Loucy (cell line): Measurements from ENCODE around the gene ADORA2A.

Experiments
- H2AFZ ChIP-seq: fragments of 200-600 bp; sonication (generic); 2 replicates; pipeline ENCODE4 v1.6.0; 2016; ENCODE audit warnings: antibody characterized with exemption, mild to moderate bottlenecking, low read length, moderate library complexity
- H3F3A ChIP-seq: fragments of 200-600 bp; 2 replicates; pipeline ENCODE4 v1.6.0; 2016; ENCODE audit warnings: antibody characterized with exemption, low read depth, mild to moderate bottlenecking
- H3K27me3 ChIP-seq: fragments of 200-600 bp; sonication (generic); 2 replicates; pipeline ENCODE4 v1.6.1; 2014; ENCODE audit warnings: low read length, mild to moderate bottlenecking; ENCODE audit not compliant: insufficient read depth, poor library complexity, severe bottlenecking
- H3K36me3 ChIP-seq: fragments of 200-600 bp; sonication (generic); 2 replicates; pipeline ENCODE4 v1.6.1; 2016; ENCODE audit warnings: low read length; ENCODE audit not compliant: insufficient read depth
- H3K4me1 ChIP-seq: fragments of 200-600 bp; sonication (generic); 2 replicates; pipeline ENCODE4 v1.5.1; 2014; ENCODE audit warnings: low read length, mild to moderate bottlenecking; ENCODE audit not compliant: insufficient read depth, poor library complexity, severe bottlenecking
- H3K4me2 ChIP-seq: fragments of 200-600 bp; sonication (generic); 2 replicates; pipeline ENCODE4 v1.6.0; 2014; ENCODE audit warnings: antibody characterized with exemption, low read length, low read depth, mild to moderate bottlenecking; ENCODE audit not compliant: poor library complexity, severe bottlenecking
- H3K4me3 ChIP-seq: fragments of 200-600 bp; sonication (generic); 2 replicates; pipeline ENCODE4 v1.5.1; 2014; ENCODE audit warnings: low read length, mild to moderate bottlenecking, mixed read lengths; ENCODE audit not compliant: poor library complexity, severe bottlenecking
- H3K79me2 ChIP-seq: fragments of 200-600 bp; sonication (generic); 2 replicates; pipeline ENCODE4 v1.6.1; 2014; ENCODE audit warnings: low read length; ENCODE audit not compliant: insufficient read depth
- H3K9ac ChIP-seq: fragments of 200-600 bp; sonication (generic); 2 replicates; pipeline ENCODE4 v1.6.0; 2014; ENCODE audit warnings: mild to moderate bottlenecking, low read depth, low read length, moderate library complexity; ENCODE audit not compliant: poor library complexity, severe bottlenecking
- H3K9me2 ChIP-seq: fragments of 200-600 bp; sonication (generic); replicated peaks from 2 replicates; pipeline ENCODE4 v1.6.1; 2016; ENCODE audit warnings: low read depth, low read length, mixed read lengths
- H3K9me3 ChIP-seq: fragments of 200-600 bp; sonication (generic); 2 replicates; pipeline ENCODE4 v1.6.1; 2014; ENCODE audit warnings: mild to moderate bottlenecking, antibody characterized with exemption, low read length, low read depth; ENCODE audit not compliant: insufficient read depth
- H4K20me1 ChIP-seq: fragments of 200-600 bp; sonication (generic); 2 replicates; pipeline ENCODE4 v1.6.0; 2014; ENCODE audit warnings: antibody characterized with exemption, low read length, mild to moderate bottlenecking; ENCODE audit not compliant: insufficient read depth, poor library complexity, severe bottlenecking
- EZH2phosphoT487 ChIP-seq: fragments of 200-600 bp; IDR thresholded peaks from 2 replicates; pipeline ENCODE4 v1.6.1; 2018; ENCODE audit warnings: antibody characterized with exemption, mild to moderate bottlenecking, moderate library complexity, borderline replicate concordance
- TF ChIP-seq, protein P1 (sequence below): fragments of 200-600 bp; sonication (generic); conservative IDR thresholded peaks from 2 replicates; pipeline ENCODE4 v1.5.1; 2014; ENCODE audit warnings: mild to moderate bottlenecking, antibody characterized with exemption, low read length

The ADORA2A gene

DNA sequence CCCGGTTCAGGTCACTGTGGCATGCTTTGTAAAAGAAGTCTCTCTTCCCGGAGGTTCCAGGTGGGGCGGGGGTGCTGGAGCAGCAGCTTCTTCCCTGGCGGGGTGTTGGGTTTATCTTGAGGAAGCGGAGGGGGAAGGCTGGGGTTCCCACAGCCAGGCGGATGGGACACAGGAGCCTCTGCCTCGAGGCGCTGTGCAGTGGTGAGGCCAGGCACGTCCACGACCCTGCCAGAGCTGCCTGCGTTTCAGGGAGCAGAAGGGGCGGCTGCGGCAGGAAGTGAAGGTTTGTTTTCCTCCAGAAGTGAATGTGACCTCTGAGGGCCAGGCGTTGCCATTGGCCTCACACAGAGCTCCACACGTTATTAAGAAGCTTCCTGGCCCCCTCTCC lies 20.1 kb upstream of the ADORA2A start:
- no peaks in the 10 kb centered on the region for H3F3A ChIP-seq
- no peaks in the 10 kb centered on the region for H4K20me1 ChIP-seq
- TF ChIP-seq, protein P1, sequence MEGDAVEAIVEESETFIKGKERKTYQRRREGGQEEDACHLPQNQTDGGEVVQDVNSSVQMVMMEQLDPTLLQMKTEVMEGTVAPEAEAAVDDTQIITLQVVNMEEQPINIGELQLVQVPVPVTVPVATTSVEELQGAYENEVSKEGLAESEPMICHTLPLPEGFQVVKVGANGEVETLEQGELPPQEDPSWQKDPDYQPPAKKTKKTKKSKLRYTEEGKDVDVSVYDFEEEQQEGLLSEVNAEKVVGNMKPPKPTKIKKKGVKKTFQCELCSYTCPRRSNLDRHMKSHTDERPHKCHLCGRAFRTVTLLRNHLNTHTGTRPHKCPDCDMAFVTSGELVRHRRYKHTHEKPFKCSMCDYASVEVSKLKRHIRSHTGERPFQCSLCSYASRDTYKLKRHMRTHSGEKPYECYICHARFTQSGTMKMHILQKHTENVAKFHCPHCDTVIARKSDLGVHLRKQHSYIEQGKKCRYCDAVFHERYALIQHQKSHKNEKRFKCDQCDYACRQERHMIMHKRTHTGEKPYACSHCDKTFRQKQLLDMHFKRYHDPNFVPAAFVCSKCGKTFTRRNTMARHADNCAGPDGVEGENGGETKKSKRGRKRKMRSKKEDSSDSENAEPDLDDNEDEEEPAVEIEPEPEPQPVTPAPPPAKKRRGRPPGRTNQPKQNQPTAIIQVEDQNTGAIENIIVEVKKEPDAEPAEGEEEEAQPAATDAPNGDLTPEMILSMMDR = no peak
- TF ChIP-seq EZH2phosphoT487 = no peak
- peaks cover 39% of the 10 kb centered on the region; the same call in 1 of the 2 replicates for H3K36me3 ChIP-seq
- no peak overlapping the region for H3K4me2 ChIP-seq
- no peak overlapping the region for H3K9ac ChIP-seq
- H3K27me3 ChIP-seq = no peaks in the 10 kb centered on the region
- no peaks in the 10 kb centered on the region for H3K9me3 ChIP-seq
- H3K4me1 ChIP-seq = peaks cover 37% of the 10 kb centered on the region
- H2AFZ ChIP-seq = no peak overlapping the region
- no peaks in the 10 kb centered on the region for H3K9me2 ChIP-seq
- peaks cover 14% of the 10 kb centered on the region; the same call in 1 of the 2 replicates for H3K79me2 ChIP-seq
- H3K4me3 ChIP-seq = no peak overlapping the region

DNA sequence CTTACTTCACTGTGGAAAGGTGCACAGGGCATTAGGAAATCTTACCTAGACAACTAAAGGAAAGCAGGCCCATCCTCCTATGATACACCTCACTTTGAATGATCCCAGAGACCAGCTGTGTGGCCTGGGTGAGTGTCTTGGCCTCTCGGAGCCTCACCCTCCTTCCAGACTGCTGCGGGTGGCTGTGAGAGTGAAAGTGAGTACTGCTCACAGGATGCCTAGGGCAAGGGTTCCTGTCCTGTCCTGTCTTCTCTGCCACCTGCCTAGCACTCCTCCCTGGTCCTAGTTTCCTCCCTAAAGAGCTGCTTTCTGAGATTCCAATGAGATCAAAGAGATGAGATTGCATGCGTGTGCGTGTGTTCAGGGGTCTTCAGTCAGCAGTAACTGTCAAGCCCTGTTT lies 19.5 kb upstream of the ADORA2A start:
- H3K4me1 ChIP-seq = peaks cover 31% of the 10 kb centered on the region
- H3K9me3 ChIP-seq = no peaks in the 10 kb centered on the region
- H3K9me2 ChIP-seq = no peaks in the 10 kb centered on the region
- no peak overlapping the region for H2AFZ ChIP-seq
- no peak overlapping the region for H3K9ac ChIP-seq
- H3K4me3 ChIP-seq = no peak overlapping the region
- no peaks in the 10 kb centered on the region for H4K20me1 ChIP-seq
- H3K4me2 ChIP-seq = no peak overlapping the region
- TF ChIP-seq EZH2phosphoT487 = no peak
- TF ChIP-seq, protein P1 = no peak
- no peaks in the 10 kb centered on the region for H3F3A ChIP-seq
- peaks cover 14% of the 10 kb centered on the region; the same call in 1 of the 2 replicates for H3K79me2 ChIP-seq
- no peaks in the 10 kb centered on the region for H3K27me3 ChIP-seq
- H3K36me3 ChIP-seq = peaks cover 45% of the 10 kb centered on the region; the same call in 1 of the 2 replicates

DNA sequence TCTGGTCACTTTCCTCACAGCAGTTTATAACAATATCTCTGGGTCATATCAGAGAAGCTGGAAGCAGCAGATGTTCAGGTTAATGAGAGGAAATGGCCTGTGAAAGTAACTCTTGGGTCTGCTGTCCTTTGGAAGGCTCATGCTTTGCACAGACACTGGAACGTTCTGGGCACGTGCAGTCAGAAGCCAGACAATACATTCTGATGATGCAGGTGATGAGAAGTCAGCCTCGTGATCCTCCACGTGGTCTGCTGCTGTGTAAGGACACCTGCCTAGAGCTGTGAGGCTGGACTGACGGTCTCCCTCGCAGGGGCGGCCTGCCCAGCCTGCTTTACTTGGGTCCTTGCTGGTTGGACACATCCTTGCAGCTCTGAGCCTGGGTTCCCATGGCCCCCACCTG lies 18.8 kb upstream of the ADORA2A start:
- Histone ChIP-seq H3K4me2 (no peak overlapping the region), H3K4me3 (no peak overlapping the region), H3K79me2 (peaks cover 14% of the 10 kb centered on the region; the same call in 1 of the 2 replicates), H3K9me2 (no peaks in the 10 kb centered on the region), H3K36me3 (peaks cover 53% of the 10 kb centered on the region; the same call in 1 of the 2 replicates), H3K9ac (no peak overlapping the region), H2AFZ (no peak overlapping the region), H4K20me1 (no peaks in the 10 kb centered on the region), H3K27me3 (no peaks in the 10 kb centered on the region), H3F3A (no peaks in the 10 kb centered on the region), H3K4me1 (peaks cover 28% of the 10 kb centered on the region), H3K9me3 (no peaks in the 10 kb centered on the region)
- TF ChIP-seq, protein P1 = no peak
- no peak for TF ChIP-seq EZH2phosphoT487
